ENCODE data around the gene DERA. TPM values are rescaled to one million over a fixed set of nuclear protein-coding genes. Genes with fewer than 3 reads are reported as not detected.
A peak's percentile ranks its signal among the peaks of the same experiment; 100 is the strongest.

The DERA gene
- total RNA-seq, result 10 to 100 TPM; 24.5 to 28.3 TPM

- intact Hi-C loops (cut with micrococcal nuclease), result no loop called here
- Mint-ChIP-seq H3K4me3 (peak within 1 kb of the TSS; percentile 80), H3K36me3 (ENCODE audit: low read depth) (no peaks in the 10 kb centered on the region), H3K27ac (peak within 1 kb of the TSS; percentile 83), H3K27me3 (no peaks in the 10 kb centered on the region), H3K9me3 (no peaks in the 10 kb centered on the region), H3K4me1 (ENCODE audit: low read depth) (peaks cover 9% of the 10 kb centered on the region)
- ATAC-seq, result peak; percentile 89
- ChIA-PET POLR2A (interaction anchor here (0.6 to 1.3 kb wide), 5 partner anchors 10 to 1141 kb away, joined by 3 to 9 read pairs (median 3); no protein-coding TSS in a partner anchor), CTCF (interaction anchor here (0.9 to 3.6 kb wide), 8 partner anchors 11 to 327 kb away, joined by 3 to 25 read pairs (median 4); no protein-coding TSS in a partner anchor)
- TF ChIP-seq, protein P1, sequence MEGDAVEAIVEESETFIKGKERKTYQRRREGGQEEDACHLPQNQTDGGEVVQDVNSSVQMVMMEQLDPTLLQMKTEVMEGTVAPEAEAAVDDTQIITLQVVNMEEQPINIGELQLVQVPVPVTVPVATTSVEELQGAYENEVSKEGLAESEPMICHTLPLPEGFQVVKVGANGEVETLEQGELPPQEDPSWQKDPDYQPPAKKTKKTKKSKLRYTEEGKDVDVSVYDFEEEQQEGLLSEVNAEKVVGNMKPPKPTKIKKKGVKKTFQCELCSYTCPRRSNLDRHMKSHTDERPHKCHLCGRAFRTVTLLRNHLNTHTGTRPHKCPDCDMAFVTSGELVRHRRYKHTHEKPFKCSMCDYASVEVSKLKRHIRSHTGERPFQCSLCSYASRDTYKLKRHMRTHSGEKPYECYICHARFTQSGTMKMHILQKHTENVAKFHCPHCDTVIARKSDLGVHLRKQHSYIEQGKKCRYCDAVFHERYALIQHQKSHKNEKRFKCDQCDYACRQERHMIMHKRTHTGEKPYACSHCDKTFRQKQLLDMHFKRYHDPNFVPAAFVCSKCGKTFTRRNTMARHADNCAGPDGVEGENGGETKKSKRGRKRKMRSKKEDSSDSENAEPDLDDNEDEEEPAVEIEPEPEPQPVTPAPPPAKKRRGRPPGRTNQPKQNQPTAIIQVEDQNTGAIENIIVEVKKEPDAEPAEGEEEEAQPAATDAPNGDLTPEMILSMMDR (IDR thresholded peaks at IDR 0.05), result no peak
- DNase-seq, result peak; percentile 57
Measured at GRCh38 chr12:15910864-15911721, at the start of gene DERA. Gene DERA (plus strand): TSS chr12:15911332. CDS start chr12:15911384, 52 bp downstream.

DNA sequence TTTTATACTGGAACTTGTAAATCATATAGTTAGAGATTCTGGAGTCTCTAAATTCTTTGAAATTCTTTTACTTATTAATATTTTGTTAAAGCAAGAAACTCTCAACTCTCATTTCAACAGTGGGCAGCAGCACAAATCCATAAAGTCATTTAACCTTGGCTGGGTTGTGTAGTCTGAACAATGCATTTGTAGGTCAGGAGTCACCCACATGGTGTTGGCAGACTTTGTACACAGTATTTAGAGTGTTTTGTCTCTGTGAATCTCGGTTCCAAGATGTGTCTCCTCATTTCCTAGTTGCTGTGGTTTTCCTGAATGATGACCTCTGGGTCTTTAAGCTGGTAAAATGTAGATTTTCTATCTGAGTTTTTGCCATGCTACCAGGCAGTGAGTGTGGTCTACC, 49.7 kb upstream of the DERA start:
- Mint-ChIP-seq H3K27ac (no peak overlapping the region), H3K27me3 (peaks cover 32% of the 10 kb centered on the region), H3K9me3 (no peaks in the 10 kb centered on the region), H3K36me3 (ENCODE audit: low read depth) (no peaks in the 10 kb centered on the region), H3K4me3 (no peak overlapping the region), H3K4me1 (ENCODE audit: low read depth) (peaks cover 4% of the 10 kb centered on the region)
- intact Hi-C loops (cut with micrococcal nuclease), result no loop called here
- DNase-seq (no peak), ATAC-seq (no peak)
- TF ChIP-seq, protein P1 (IDR thresholded peaks at IDR 0.05), result no peak
- ChIA-PET POLR2A (no interaction called here), CTCF (no interaction called here)

- TF ChIP-seq, protein P1 (IDR thresholded peaks at IDR 0.05), result no peak
- DNase-seq, result no peak
- intact Hi-C loops (cut with micrococcal nuclease), result no loop called here
- no peak overlapping the region for H3K27ac Mint-ChIP-seq
- no peaks in the 10 kb centered on the region for H3K36me3 Mint-ChIP-seq (ENCODE audit: low read depth)
- peaks cover 34% of the 10 kb centered on the region for H3K27me3 Mint-ChIP-seq
- H3K4me3 Mint-ChIP-seq, result no peak overlapping the region
- ATAC-seq, result no peak
- ChIA-PET CTCF (interaction anchor here (1.2 to 1.6 kb wide), 2 partner anchors 272 to 278 kb away, joined by 3 to 5 read pairs; no protein-coding TSS in a partner anchor), POLR2A (no interaction called here)
- no peaks in the 10 kb centered on the region for H3K9me3 Mint-ChIP-seq
- H3K4me1 Mint-ChIP-seq (ENCODE audit: low read depth), result peaks cover 4% of the 10 kb centered on the region
Measured at GRCh38 chr12:15862840-15863239, 48.3 kb upstream of the DERA start.

GRCh38 chr12:15863372-15863771, 47.8 kb upstream of the DERA start:
- POLR2A ChIA-PET, result no interaction called here

More at GRCh38 chr12:15863372-15863771, 47.8 kb upstream of the DERA start:
- H3K4me3 Mint-ChIP-seq, result no peak overlapping the region
- ATAC-seq (no peak), DNase-seq (no peak)
- H3K27me3 Mint-ChIP-seq, result peaks cover 30% of the 10 kb centered on the region
- TF ChIP-seq, protein P1 (IDR thresholded peaks at IDR 0.05), result no peak
- H3K9me3 Mint-ChIP-seq, result no peaks in the 10 kb centered on the region
- intact Hi-C loops (cut with micrococcal nuclease), result no loop called here
- CTCF ChIA-PET, result interaction anchor here (0.7 to 1.6 kb wide), 4 partner anchors 20 to 280 kb away, joined by 3 to 5 read pairs (median 4); no protein-coding TSS in a partner anchor
- no peak overlapping the region for H3K27ac Mint-ChIP-seq
- peaks cover 4% of the 10 kb centered on the region for H3K4me1 Mint-ChIP-seq (ENCODE audit: low read depth)
- H3K36me3 Mint-ChIP-seq (ENCODE audit: low read depth), result no peaks in the 10 kb centered on the region
